Thyroid gland (tissue), 4 donors: ENCODE results near the gene SIRT7.

Experiments
- CTCF ChIP-seq, 6 experiments: fragments of 200-600 bp in 3 of 6; fragments of 450-650 bp in 3 of 6; sonication (generic) in 3 of 6; IDR thresholded peaks; one replicate each; pipeline ENCODE4 v1.5.1; 2016 to 2019; ENCODE audit warnings: antibody characterized with exemption in 6 of 6, mild to moderate bottlenecking in 2 of 6, inconsistent platforms in 1 of 6, moderate library complexity in 1 of 6
- POLR2A ChIP-seq, 2 donors: fragments of 450-650 bp; IDR thresholded peaks; one replicate each; pipeline ENCODE4 v1.6.1; 2017; ENCODE audit warnings: antibody characterized with exemption in 2 of 2, mild to moderate bottlenecking in 2 of 2, moderate library complexity in 1 of 2

GRCh38 chr17:81920612-81921536 lies 2.9 kb upstream of the SIRT7 start:
- TF ChIP-seq CTCF (IDR thresholded peaks at IDR 0.05) (no peak), POLR2A (IDR thresholded peaks at IDR 0.05) (no peak)
